Renal pelvis (tissue), 4 donors: ENCODE data around the gene DDX27. TPM values are rescaled to one million over a fixed set of nuclear protein-coding genes. Genes with fewer than 3 reads are reported as not detected.

Source experiments
- DNase-seq: peaks from one replicate; pipeline ENCODE4 v3.0.0-alpha.2; 2013
- polyA plus RNA-seq, 3 donors: library from polyadenylated mRNA; unstranded; fragments of 120-200 nt; gene quantifications; one replicate each; pipeline ENCODE4 v1.2.1, GENCODE V29; 2013; ENCODE audit not compliant: insufficient read length in 3 of 3

Gene DDX27
- polyA plus RNA-seq, 3 donors: 47.0 to 50.5 (median 49.1) TPM

GRCh38 chr20:49286689-49287551 lies 67.7 kb downstream of the DDX27 start:
- DNase-seq: no peak

GRCh38 chr20:49287555-49288249 lies 68.5 kb downstream of the DDX27 start:
- no peak for DNase-seq

GRCh38 chr20:49288250-49288751 lies 69.1 kb downstream of the DDX27 start:
- no peak for DNase-seq

GRCh38 chr20:49288784-49289696 lies 69.8 kb downstream of the DDX27 start:
- peak; percentile 33 for DNase-seq

GRCh38 chr20:49290608-49291191 lies 71.5 kb downstream of the DDX27 start:
- no peak for DNase-seq

GRCh38 chr20:49291200-49291599 lies 72.0 kb downstream of the DDX27 start:
- no peak for DNase-seq

- no peak for DNase-seq
Observed at GRCh38 chr20:49292010-49292409, 72.8 kb downstream of the DDX27 start.

GRCh38 chr20:49293122-49293521 lies 73.9 kb downstream of the DDX27 start:
- no peak for DNase-seq

Other genes starting within 250 kb of the DDX27 start
- gene CSE1L, start 173.1 kb upstream of the DDX27 start, polyA plus RNA-seq: 100 to 1,000 TPM in 2 of 3 donors, 10 to 100 TPM in 1; 98.7 to 107 (median 100) TPM
- 100 to 1,000 TPM; 112 to 120 (median 117) TPM for gene STAU1, start 31.1 kb upstream of the DDX27 start, polyA plus RNA-seq
- 10 to 100 TPM; 14.3 to 17.5 (median 17.1) TPM for gene ZNFX1, start 58.6 kb downstream of the DDX27 start, polyA plus RNA-seq